ENCODE data around the gene RPS8. TPM values are rescaled to one million over a fixed set of nuclear protein-coding genes. Genes with fewer than 3 reads are reported as not detected.
"Not testable (repeated sequence)": the region's sequence is repeated elsewhere in the genome, so short reads cannot be mapped to it uniquely, and the experiment has no call there.

RPS8 gene
- total RNA-seq, 2 donors from 2014 or later, result 2,726 to 3,052 TPM

DNA sequence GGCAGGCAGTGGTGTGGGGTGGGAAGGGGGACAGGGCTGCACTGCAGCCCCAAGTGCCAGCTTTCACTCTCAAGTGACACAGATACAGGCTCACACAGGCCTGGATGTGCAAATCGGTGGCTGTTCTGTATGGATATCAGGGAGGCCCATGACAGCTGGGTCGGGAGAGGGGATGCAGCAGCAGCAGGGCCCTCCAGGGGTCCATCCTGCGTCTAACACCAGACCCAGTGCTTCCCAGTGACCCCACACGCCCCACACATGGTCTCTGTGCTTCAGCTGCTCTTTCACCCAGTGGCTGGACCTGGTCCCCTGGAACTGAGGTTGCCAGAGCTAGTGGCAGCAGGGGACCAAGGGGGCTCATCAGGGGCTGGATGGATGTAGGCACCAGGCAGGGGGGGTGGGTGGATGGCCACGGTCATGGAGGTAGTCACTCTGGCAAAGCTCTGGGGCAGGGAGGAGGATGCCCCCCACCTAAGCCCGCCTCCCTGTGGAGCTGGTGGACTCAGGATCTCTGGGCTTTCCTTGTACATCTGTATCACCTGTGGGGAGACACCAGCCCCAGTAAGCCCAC is 46.9 kb downstream of the RPS8 start:
- ATAC-seq (no peak), DNase-seq (ENCODE audit: low spot score in 2 of 2) (no peak)
- Mint-ChIP-seq H3K9me3 (no peaks in the 10 kb centered on the region), H3K27ac (no peak overlapping the region), H3K36me3 (peaks cover 0 to 12% of the 10 kb centered on the region in 2 donors)

DNA sequence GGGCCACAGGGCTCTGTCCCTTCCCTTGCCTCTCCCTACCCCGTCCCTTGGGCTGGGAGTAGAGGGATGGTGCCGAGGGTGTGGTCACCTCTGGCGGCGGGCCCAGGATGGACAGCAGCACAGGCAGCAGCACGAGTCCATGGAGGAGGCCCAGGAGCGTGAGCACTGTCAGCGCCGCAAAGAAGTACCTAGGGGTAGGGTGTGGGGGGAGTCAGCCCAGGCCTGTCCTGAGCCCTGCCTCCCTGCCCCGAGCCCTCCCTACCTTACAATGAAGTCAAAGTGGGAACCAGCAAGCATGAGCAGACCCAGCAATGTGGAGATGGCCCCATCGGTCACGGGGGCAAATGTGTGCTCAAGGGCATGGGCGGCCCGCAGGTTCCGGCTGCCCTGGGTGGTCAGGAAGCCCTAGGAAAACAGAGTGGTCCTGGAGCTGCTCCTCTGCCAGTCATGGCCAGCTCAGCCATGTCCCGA is 47.7 kb downstream of the RPS8 start:
- no peaks in the 10 kb centered on the region for H3K9me3 Mint-ChIP-seq
- no peak overlapping the region for H3K27ac Mint-ChIP-seq
- DNase-seq (ENCODE audit: low spot score in 2 of 2) (no peak), ATAC-seq (no peak)
- H3K36me3 Mint-ChIP-seq, result peaks cover 0 to 4% of the 10 kb centered on the region in 2 donors

DNA sequence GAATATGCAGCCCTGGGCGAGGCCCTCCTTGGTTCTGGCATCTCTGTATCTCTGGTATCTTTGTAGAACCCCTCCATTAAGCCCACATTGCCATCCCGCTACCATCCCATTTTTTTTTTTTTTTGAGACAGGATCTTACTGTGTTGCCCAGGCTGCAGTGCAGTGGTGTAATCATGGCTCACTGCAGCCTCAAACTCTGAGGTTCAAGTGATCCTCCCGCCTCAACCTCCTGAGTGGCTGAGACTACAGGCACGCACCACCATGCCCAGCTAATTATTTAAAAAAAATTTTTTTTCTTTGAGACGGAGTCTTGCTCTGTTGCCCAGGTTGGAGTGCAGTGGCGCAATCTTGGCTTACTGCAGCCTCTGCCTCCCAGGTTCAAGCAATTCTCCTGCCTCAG is 49.1 kb downstream of the RPS8 start:
- H3K27ac Mint-ChIP-seq; ATAC-seq; DNase-seq (ENCODE audit: low spot score in 2 of 2); H3K36me3 Mint-ChIP-seq; H3K9me3 Mint-ChIP-seq: not testable (repeated sequence)

DNA sequence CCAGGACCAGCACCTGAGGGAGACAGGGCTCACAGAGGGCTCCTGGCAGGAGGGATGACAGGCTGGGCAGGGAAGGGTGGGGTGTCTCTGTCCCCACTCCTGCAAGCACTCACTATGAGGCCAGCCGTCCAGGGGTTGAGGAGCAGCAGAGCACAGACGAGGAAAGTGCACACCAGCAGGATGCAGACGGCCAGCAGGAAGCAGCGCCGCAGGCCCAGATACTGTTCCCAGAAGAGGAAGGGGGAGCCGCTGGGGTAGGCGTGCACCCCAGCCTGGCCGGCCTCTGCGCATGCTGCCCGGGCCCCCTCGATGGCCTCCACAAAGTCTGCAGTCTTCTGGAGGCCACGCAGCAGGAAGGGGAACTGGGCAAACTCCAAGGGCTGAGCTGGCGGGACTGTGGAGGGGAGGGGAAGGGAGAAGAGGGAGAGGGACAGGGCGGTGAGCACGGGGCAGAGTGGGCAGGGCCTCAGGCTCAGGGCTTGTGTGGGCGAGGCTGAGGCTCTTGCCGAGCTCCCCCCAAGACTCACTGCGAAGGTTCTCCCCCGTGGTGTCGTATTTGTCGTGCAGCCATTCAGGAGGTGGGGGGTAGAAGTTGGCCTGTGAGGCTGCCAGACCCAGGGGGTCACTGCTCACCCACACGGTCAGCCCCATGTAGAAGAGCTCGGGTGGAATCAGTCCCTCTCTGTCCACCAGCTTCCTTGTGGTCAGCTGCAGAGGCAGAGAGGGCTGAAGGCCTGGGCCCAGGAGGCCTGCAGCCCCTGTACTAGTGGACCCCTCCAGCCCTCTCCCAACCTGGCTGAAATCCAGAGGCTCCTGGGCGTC is 51.2 kb downstream of the RPS8 start:
- no peak overlapping the region for H3K27ac Mint-ChIP-seq
- ATAC-seq, result no peak
- no peak for DNase-seq (ENCODE audit: low spot score in 2 of 2)
- H3K9me3 Mint-ChIP-seq, result no peaks in the 10 kb centered on the region
- no peaks in the 10 kb centered on the region for H3K36me3 Mint-ChIP-seq

DNA sequence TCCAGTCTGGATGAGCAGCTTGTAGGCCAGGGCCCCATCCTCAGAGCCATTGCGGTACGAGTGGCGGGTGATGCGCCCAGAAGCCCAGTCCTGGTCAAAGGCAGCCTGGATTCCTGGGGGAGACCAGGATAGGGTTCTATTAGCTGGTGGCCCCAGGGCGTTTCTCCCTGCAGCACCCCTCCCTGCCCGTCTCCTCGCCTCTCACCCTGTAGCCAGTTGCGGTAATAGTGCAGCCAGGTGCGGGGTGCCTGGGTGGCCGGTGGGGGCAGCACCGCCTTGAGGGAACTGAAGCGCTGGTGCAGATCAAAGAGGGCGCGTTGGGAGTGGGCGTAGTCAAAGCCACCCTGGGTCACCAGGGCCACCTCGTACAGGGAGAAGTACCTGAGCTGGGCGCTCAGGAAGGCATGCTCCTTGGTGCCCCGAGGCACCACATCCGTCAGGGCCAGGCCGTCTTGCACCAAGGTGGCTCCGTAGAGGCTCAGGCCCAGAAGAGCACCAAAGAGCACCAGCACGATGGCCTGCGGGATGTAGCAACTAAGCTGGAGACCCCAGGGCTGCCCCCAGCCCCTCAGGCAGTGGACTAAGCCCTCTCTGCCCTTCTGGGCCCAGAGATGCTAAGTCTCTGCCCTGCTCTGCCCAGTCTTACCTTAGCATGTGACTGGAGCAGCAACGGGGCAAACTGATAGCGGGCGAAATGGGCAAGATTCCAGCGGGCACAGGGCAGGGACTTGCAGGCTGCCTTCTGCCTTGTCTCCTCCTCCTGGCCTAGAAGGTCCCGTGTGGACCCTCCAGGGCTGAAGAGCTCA is 52.1 kb downstream of the RPS8 start:
- DNase-seq (ENCODE audit: low spot score in 2 of 2) (no peak), ATAC-seq (no peak)
- Mint-ChIP-seq H3K27ac (peak overlapping the region in 1 of 2 donors; percentile 50), H3K36me3 (no peaks in the 10 kb centered on the region), H3K9me3 (no peaks in the 10 kb centered on the region)

DNA sequence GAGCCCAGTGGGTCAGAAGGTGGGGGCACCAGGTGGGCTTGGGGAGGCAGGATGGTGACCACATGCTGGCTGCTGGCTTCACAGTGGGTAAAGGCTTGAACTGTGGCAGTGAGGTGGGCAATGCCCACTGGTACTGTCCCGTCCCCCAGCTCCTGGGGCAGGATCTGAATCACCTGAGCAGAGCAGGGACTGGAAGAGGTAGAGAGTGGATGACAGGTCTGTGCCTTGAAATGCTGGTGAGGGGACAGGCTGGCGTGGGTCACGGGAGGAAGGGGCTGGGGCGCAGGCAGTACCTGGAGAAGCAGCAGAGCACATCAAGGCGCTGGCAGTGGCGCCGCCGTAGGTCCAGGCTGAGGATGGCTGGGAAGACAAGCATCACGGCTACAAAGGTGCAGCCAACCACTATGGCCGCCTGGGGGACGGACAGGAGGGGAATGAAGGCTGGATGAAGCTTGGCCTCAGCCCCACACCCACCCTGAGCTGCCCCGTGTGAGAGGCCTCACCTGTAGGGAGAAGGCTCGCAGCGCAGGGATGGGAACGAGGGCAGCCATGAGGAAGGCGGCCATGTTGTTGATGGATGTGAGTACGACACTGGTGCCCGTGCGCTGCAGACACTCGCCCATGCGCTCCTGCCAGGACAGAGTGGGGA is 52.8 kb downstream of the RPS8 start:
- DNase-seq (ENCODE audit: low spot score in 2 of 2) (no peak), ATAC-seq (no peak)
- no peaks in the 10 kb centered on the region for H3K9me3 Mint-ChIP-seq
- peak overlapping the region in 1 of 2 donors; percentile 50 for H3K27ac Mint-ChIP-seq
- H3K36me3 Mint-ChIP-seq, result no peaks in the 10 kb centered on the region

Other genes with a start within 250 kb of the RPS8 start
- gene TMEM53, start 101.1 kb upstream of the RPS8 start, total RNA-seq, result 1 to 10 TPM; 4.4 to 5.2 TPM
- 100 to 1,000 TPM; 102 to 155 TPM for gene ARMH1, start 100.8 kb upstream of the RPS8 start, total RNA-seq
- not detected for gene RNU5D-1, start 44.4 kb upstream of the RPS8 start, total RNA-seq
- gene KIF2C, start 35.7 kb upstream of the RPS8 start, total RNA-seq, result 100 to 1,000 TPM in 1 of 2 donors, 10 to 100 TPM in 1; 95.2 to 228 TPM
- gene BEST4, start 12.6 kb downstream of the RPS8 start, total RNA-seq, result 1 to 10 TPM in 1 of 2 donors, under 1 TPM in 1; 0.80 to 1.8 TPM
- gene PLK3, start 24.8 kb downstream of the RPS8 start, total RNA-seq, result 10 to 100 TPM; 39.6 to 80.8 TPM
- gene DYNLT4, start 31.8 kb downstream of the RPS8 start, total RNA-seq, result under 1 TPM; 0.32 to 0.80 TPM
- 10 to 100 TPM in 1 of 2 donors, 1 to 10 TPM in 1; 9.7 to 16.7 TPM for gene BTBD19, start 33.0 kb downstream of the RPS8 start, total RNA-seq
- gene PTCH2, start 67.7 kb downstream of the RPS8 start, total RNA-seq, result 1 to 10 TPM in 1 of 2 donors, under 1 TPM in 1; 0.99 to 1.5 TPM
- 10 to 100 TPM; 35.8 to 43.4 TPM for gene EIF2B3, start 211.1 kb downstream of the RPS8 start, total RNA-seq
- 10 to 100 TPM; 23.9 to 24.3 TPM for gene HECTD3, start 235.8 kb downstream of the RPS8 start, total RNA-seq
- gene UROD, start 236.7 kb downstream of the RPS8 start, total RNA-seq, result 100 to 1,000 TPM; 149 to 176 TPM

Measured in activated naive CD4-positive, alpha-beta T cell treated with anti-CD3 and anti-CD28 coated beads, Interleukin-2, amount 50 U/mL, for 72 hours (primary cell).